ENCODE results near the gene GAREM2. TPM values are rescaled to one million over a fixed set of nuclear protein-coding genes. Genes with fewer than 3 reads are reported as not detected.

Gene GAREM2
- total RNA-seq, 1 experiment from 2014 or later: 1.3 TPM

GRCh38 chr2:26187114-26187513 lies 14.2 kb downstream of the GAREM2 start:
- DNase-seq (ENCODE audit: low read depth): no peak

GRCh38 chr2:26187537-26188104 lies 14.7 kb downstream of the GAREM2 start:
- no peak for DNase-seq (ENCODE audit: low read depth)

- DNase-seq (ENCODE audit: low read depth): no peak
These were observed 16.2 kb downstream of the GAREM2 start for GRCh38 chr2:26189123-26189522.

- no peak for DNase-seq (ENCODE audit: low read depth)
These were observed 16.9 kb downstream of the GAREM2 start for GRCh38 chr2:26189751-26190150.

- DNase-seq (ENCODE audit: low read depth): no peak
These were observed 17.5 kb downstream of the GAREM2 start for GRCh38 chr2:26190369-26190768.

- no peak for DNase-seq (ENCODE audit: low read depth)
These were observed 18.6 kb downstream of the GAREM2 start for GRCh38 chr2:26191316-26192159.

- no peak for DNase-seq (ENCODE audit: low read depth)
These were observed 20.8 kb downstream of the GAREM2 start for GRCh38 chr2:26193578-26194231.

- no peak for DNase-seq (ENCODE audit: low read depth)
These were observed 22.4 kb downstream of the GAREM2 start for GRCh38 chr2:26195040-26195984.

- no peak for DNase-seq (ENCODE audit: low read depth)
These were observed 24.0 kb downstream of the GAREM2 start for GRCh38 chr2:26196683-26197418.

GRCh38 chr2:26197516-26197915 lies 24.6 kb downstream of the GAREM2 start:
- no peak for DNase-seq (ENCODE audit: low read depth)

- no peak for DNase-seq (ENCODE audit: low read depth)
These were observed 30.1 kb downstream of the GAREM2 start for GRCh38 chr2:26202981-26203490.

- DNase-seq (ENCODE audit: low read depth): no peak
These were observed 31.0 kb downstream of the GAREM2 start for GRCh38 chr2:26203906-26204305.

GRCh38 chr2:26212011-26212410 lies 39.1 kb downstream of the GAREM2 start:
- no peak for DNase-seq (ENCODE audit: low read depth)

GRCh38 chr2:26214759-26215158 lies 41.9 kb downstream of the GAREM2 start:
- DNase-seq (ENCODE audit: low read depth): no peak

GRCh38 chr2:26215833-26216232 lies 42.9 kb downstream of the GAREM2 start:
- no peak for DNase-seq (ENCODE audit: low read depth)

GRCh38 chr2:26216587-26216986 lies 43.7 kb downstream of the GAREM2 start:
- DNase-seq (ENCODE audit: low read depth): no peak

GRCh38 chr2:26217720-26218119 lies 44.8 kb downstream of the GAREM2 start:
- no peak for DNase-seq (ENCODE audit: low read depth)

GRCh38 chr2:26223018-26223417 lies 50.1 kb downstream of the GAREM2 start:
- no peak for DNase-seq (ENCODE audit: low read depth)

- DNase-seq (ENCODE audit: low read depth): no peak
These were observed 51.2 kb downstream of the GAREM2 start for GRCh38 chr2:26224095-26224494.

- DNase-seq (ENCODE audit: low read depth): no peak
These were observed 56.7 kb downstream of the GAREM2 start for GRCh38 chr2:26229595-26229994.

- DNase-seq (ENCODE audit: low read depth): no peak
These were observed 57.9 kb downstream of the GAREM2 start for GRCh38 chr2:26230806-26231205.
